NCI-H2196 (cell line): ENCODE results near the gene JAML.

Source experiments
- DNase-seq: peaks from one replicate; lab custom pipeline; 2025; ENCODE audit not compliant: unreplicated experiment; lab: John Stamatoyannopoulos, UW

The JAML gene

DNA sequence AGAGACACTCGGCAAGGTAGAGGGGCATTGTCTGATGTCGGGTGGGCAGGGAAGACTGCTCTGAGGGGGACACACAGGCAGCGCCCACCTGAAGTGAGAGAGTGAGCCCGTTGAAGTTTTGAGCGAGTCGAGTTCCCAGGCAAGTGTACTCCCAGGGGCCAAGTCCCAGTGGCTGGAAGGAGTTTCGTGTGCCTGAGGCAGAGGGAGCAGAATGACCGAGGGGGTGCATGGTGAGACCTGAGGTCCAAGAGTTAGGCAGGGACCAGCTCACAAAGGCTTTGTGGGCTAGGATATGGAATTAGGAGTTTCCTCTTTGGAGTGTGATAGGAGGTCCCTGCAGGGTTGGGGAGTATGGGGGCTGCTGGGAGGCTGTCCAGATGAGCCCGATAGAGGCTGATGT lies 54.6 kb downstream of the JAML start:
- no peak for DNase-seq

DNA sequence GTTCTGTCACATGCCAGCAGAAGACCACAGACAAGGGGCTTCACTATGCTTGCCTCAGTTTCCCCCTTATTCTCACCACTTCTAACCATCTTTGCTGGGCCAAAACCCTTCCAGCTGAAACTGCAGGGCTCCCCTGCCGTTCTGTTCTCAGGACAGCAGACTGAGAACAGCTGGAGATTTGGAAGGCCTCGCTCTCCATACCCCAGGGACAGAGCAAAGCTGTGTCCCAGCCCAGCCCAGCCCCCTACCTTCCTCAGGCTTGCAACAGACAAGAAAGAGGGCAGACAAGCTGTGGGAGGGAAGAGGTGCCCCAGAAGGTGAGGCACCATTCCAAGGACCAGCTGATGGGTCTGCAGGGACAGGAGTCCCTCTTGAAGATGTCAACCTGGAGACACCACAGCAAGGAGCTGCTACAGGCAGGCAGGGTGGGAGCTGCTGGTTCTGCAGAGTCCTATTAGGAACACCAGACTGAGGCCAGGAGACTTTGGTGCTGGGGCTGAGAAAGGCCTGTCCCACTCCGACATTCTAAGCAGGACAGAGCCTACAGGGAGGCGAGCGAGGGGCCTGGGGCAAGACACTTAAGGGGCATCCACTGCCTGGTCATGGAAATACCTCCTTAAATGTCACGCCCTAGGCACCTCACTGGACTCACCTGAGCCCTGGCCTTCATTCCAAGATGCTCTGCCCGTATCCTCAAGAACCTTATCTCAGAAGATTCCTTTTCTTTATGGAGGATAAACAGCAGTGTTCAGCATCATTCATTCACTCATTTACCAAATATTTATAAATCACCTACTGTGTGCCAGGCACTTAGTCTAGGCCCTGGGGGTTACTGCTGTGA lies 55.3 kb downstream of the JAML start:
- DNase-seq, result no peak

DNA sequence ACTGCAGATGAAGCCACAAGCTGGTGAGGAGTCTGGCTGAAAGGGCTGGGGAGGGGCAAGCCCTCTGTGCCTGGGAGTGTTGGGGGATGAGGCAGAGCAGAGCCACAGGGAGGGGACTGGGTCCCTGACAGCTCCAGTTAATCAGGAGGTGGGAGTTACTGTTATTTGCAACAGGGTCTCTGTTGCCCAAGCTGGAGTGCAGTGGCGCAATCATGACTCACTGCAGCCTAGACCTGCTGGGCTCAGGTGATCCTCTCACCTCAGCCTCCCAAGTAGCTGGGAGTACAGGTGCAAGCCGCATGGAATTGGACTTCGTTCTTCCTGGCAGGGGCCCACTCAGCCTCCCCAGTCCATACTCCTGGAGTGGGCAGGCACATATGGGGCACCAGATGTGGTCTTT lies 56.1 kb downstream of the JAML start:
- DNase-seq, result no peak

DNA sequence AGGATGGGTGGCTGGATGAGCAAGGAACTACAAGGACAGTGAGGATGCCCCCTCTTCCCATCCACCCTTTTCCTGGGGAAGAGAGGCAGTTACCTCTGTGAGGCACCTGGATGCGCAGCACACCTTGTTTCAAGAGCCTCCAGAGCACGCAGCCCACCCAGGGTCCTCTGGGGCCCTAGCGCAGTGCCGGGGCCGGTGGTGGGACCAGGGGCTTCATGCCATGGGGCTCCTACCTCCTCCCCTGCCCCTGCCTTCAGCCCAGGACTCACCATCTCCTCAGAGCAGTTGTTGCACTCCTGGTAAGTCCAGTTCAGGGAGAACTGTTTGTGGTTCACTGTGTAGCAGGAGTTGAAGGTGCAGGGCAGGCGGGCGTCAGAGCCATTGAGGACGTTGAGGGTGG lies 56.5 kb downstream of the JAML start:
- no peak for DNase-seq

DNA sequence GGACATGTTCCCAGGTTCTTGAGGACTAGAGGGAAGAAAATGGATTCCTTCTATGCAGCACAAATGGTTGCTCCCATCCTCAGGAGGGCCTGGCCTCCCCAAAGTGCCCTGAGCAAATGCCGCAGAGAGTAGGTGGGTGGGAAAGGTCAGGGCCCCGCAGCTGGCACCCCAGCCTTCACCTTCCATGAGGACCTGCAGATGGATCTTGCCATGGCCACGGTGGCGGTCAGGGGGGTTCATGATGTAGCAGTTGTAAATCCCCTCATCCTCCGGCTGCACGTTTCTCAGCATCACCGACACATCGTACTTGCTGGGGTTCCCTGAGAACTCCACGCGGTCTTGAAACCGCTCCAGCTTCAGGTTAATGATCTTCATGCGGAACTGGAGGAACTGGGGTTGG lies 56.9 kb downstream of the JAML start:
- no peak for DNase-seq

DNA sequence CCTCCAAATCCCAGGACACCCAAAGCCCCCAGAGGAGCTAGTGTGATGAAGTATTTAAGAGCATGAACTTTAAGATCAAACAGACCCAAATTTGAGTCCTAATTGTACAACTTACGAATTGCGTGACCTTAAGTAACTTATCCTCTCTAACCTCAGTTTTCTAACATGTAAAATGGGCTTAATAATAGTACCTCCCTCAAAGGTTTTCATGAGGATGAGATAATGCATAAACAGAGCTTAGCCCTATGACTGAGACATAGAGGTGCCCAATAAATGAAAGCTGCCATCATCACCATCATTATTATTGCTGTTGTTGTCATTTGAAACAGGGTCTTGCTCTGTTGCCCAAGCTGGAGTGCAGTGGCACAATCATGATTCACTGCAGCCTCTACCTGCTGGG lies 57.6 kb downstream of the JAML start:
- no peak for DNase-seq

DNA sequence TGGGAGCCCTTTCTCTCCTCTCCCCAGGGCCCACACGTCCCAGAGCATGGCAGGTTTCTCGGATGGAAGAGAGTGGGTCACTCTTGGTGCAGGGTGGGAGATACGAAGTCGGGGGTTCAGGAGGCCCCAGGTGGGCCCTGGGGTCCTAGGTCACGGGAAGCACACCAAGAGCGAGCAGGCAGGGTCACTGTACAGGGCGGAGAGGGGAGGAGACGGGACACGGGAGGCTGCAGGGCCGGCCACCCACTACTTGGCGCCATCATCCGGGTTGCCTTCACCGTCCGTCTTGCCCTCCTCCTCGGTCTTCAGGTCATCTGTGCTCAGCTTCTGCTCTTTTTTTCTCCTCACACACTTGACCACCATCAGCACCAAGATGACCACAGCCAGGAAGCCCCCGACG lies 58.2 kb downstream of the JAML start:
- DNase-seq, result no peak

DNA sequence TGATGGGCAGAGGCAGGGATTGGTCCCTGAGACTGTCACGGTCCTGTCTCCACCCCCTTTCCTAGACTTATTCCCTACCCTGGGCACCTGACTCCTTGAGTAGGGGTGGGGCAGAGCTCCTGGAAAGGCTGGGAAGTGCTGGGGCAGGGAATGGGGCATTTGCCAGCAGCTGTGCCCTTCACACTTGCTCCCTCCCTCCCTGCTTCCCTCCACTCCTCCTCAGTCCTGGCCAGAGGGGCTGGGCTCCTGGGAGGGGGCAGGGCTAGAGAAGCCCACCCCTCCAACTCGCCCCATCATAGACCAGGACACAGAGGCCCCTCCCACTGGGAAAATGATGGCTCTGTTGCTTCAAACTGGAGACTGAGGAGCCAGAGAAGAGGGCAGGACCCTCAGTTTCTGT lies 59.9 kb downstream of the JAML start:
- DNase-seq, result no peak

DNA sequence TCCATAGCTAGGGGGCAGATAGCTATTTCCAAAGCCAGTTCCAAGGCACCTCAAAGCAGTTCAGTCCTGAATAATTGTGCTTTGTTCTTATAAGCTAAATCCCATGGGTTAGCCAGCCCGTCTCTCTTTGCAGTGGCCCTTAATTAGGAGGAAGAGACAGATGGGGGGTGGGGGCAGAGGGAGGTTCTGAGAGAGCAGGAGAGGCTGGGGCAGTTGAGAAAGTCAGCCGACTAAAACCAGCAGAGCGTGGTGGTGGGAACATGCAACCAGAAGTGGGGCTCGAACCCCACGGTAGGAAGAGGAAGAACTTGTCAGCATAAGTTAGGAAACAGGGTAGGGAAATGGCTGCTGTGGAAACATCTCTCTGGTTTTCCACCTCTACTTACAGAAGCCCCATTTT lies 61.3 kb downstream of the JAML start:
- DNase-seq, result no peak

DNA sequence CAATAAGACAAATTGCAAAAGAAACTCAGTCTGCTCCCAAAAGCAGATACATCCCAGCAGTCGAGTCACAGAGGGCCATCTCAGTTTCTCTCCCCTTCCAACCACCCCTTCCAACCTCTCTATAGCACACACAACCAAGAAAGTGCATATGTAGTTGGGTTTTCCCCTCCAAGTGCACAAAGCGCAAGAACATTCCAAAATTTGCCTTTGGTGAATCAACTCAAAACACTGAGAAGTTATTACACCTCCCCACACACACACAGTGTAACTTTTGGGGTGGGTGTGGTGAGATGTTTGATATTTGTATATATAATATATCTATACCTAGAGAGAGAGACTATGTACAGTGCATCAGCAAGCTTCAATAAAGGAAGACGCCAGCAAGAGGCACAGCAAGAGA lies 62.0 kb downstream of the JAML start:
- DNase-seq, result no peak

DNA sequence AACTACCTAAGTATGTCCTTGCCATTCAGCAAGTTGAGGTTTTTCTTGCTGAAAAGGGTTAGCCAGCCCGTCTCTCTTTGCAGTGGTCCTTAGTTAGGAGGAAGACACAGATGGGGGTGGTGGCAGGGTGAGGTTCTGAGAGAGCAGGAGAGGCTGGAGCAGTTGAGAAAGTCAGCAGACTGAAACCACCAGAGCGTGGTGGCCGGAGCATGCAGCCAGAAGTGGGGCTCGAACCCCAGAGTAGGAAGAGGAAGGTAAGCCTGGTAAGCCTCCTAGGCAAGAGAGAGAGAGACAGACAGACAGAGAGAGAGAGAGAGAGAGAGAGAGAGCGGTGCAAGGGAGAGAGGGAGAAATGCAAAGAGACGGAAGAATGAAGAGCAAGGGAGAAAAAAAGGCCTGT lies 63.0 kb downstream of the JAML start:
- no peak for DNase-seq

DNA sequence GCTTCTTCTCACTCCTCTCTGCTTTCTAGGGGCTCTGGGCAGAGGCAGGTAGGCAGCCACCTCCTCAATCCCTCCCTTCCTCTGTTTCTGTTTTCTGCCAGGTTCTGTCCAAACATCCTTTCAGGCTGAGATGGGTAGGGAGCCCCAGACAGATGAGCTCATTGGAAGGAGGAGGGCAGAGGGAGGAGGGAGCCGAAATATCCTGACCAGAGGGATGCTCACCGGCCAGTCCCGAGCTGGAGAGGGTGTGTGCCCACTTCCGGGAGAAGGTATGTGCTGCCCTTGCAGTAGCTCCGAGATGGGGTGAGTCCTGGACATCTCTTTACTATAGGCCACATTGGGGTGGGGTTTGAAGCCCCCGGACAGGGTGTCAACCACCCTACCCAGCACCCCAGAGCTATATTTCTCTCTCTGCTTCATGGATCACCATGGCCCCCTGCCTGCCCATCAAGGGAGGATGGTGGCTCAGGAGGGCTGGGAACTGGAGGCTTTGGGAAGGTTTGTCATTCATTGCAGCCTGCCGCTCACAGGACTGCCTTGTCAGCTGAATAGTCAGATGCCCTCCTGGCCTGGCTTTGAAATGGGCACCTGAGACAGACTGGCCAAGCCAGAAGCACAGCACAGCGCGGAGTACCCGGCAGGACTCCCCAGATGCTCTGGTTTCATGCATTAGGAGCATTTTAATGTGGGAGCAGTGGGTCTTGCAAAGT lies 67.5 kb downstream of the JAML start:
- no peak for DNase-seq

DNA sequence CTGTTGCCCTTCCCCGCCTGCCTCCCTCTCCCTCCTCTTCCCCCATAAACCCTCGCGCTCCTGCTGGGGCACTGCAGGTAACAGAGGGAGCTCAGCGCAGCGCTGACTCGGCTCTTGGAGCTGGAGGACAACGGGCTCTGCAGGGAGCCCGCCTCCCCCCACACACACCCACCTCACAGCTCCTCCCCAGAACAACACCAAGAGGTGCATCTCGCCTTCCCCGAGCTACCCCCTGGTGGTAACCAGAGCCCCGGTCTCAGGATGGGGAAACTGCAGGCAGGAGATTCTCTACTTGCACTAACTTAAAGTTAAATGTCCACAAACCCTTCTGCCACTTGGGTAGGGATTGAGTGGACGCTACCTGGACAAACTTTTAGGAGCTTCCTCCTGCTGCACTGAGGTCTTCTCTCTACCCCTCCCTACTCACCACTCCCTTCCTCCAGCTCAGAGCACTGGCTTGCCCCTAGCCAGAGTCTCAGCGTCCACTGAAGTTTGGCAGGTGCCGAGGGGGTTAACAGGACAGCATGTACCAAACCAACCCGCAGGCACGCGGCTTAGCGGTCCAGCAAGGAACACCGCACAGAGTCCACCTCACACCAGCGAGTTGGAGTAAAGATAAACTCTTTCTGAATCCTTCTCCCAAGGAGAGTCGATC lies 68.2 kb downstream of the JAML start:
- no peak for DNase-seq

DNA sequence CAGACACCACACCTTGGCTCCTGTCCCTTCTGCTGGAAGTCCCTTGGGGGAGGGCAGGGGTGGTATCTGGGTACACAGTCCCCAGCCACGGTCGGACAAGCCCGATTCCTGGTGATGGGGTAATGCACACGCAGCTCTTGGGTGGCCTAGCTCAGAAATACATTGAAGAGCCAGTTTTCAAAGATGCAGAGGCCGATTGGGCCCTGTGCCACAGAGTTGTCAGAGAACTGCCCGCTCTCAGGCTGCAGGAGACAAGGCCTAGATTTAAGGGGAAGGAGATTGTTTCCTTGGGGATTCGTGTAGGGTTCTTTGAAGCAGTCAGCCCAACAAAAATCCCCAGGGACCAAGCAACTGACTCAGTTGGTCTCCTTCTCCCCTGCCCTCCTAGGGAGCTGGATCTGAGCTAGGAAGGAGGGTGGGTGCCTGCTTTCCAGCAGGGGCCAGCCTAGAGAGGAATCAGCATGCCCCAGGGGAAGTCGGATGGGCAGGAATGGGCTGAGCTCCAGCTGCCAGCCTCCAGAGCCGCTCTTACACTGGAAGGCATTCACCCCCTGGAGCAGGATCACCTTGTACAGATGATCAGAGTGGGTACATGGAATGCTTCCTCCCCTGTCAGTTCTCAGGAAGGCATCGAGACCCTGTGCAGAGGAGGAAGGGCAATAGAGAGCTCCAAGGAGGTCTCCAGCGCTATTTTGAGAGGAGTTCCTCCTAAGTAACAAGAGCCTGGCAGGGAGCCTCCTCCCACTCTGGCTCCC lies 68.9 kb downstream of the JAML start:
- DNase-seq, result no peak

DNA sequence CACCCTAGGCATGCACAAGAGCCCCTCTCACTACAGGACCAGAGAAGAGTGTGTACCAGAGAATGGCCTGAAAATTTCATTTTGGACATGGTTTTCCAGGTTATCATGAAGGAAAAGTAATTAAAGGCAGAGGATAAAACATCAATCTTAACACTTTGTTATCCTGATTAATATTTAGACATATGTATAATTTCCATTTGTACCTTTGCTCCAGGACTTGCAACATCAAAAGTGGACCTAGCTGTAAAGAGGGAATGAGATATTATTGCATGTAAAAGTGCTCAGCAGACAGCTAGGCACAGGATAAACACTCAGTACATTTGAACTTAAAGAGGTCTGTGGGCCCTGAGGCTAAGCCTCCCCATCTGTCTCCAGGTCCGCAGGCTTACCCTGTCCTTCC lies 70.2 kb downstream of the JAML start:
- DNase-seq, result no peak

DNA sequence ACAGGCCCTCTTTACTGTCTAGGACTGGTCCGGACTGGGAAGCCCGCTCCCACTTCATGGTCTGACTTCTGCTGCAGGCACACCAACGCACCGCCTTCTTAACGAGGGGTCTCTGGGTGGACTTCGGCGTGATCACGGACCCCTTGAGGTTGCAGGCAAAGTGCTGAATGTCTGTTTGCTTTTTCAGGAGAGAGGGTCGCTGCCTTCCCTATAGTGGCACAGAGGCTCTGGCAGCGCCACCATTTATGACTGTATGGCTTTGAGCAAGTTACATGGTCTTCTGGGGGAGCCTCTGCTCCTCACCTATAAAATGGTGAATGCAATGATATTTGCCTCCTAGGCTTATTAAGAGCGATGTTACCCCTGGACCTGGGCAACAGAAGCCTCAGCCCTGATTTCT lies 70.8 kb downstream of the JAML start:
- no peak for DNase-seq

DNA sequence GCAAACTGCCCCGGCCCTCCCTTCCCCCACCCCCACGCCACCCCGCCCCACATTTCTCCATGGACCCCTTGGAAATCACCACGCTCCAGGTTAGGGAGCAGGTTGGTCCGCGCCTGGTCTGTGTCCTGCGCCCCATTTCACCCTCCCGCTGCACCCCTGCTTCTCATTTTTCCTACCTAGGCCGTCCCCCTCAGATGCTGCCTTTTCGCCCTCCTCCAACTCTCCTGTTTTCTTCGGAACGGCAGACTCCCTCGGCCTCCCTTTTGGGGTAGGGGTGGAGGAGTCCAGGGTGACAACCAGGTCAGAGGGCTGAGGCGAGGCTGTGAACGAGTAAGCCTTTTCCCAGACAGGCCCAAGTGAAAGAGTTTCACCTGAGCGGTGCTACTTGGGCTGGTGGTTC lies 71.3 kb downstream of the JAML start:
- no peak for DNase-seq

DNA sequence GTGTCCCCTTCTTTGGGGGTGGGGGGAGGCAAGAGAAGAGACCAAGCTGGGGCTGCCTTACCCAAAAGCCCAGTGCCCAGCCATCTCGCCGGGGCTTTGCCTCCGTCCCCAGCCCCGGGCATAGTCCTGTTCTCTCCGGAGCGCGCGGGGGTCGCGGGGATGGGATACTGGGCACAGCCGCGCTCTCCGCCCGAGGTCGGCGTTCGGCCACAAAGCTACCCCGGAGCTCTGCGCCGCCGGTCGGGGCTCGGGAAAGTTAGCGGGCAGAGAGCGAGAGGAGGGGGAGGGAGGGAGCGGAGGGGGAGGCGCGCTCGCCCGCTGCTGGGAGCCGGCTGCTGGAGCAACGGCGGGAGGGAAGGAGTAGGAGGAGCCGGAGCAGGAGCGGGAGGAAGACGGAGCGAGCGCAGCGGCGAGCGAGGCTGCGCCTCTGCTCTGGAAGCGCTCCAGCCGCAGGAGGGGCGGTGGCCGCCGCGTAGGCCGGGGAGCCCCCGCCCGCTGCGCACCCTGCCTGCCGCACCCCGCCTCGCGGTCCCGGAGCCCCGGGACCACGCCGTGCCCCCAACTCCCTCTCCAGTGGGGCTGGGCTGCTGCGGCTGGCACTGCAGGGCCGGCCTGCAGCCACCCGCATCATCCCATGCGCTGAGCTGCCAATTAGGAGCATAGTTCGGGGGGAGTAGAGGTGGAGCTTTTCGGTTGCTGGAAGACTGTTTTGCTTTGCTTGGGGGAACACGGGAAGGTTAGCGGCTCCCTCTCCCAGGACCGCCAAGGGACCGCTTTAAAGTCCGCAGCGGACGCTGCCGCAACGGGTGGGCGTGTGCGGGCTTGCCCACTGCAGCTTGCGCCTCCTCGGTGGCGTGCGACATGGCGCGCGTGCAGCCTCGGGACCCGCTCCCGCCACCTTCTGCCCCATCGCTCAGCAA lies 72.0 kb downstream of the JAML start, which contains the start of gene SCN4B:
TSS of gene SCN4B (minus strand) at position 272 of the 920 bp plus-strand sequence. CDS start at position 122, 150 bp downstream.
- DNase-seq, result peak; percentile 68

DNA sequence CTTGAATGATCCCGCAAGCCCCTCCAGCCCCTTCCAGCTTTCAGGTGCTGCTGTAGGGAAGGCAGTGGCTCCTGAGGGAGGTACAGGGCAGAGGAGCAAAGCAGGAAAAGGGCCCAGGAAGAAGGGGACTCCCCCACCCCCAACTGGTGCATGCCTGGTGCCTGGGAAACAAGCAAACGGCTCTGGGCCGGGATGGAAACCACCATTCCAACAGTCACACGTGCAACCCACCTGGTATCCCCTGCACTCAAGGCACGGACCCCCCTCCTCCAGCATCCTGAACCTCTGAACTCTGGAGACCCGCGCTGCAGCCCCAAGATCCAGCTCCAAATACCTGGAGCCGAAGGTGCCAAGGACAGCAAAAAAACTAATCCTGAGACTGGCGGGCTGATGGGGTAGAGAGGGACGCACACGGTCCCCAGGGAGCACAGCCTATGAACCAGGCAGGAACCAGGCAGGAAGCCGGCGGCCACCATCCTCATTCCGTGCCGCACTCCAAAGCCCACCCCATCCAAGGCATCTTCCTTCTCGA lies 72.7 kb downstream of the JAML start:
- DNase-seq, result no peak

DNA sequence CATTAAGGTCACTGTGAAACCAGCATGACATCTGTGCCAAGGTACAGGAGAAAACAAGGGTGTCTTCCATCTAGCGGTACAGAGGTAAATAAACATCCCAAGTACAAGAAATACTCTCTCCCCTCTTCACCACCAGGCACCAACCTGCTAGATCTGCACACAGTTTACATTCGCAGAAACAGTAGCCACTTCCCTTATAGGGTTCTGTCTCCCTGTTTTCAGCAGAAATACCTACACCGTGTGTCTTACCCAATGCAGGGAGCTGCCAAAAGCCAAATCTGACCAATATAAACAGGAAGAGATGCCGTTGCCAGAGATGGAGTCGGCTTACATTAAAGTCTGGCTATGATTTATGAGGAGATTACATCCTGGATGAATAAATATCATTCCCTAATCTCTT lies 73.4 kb downstream of the JAML start:
- DNase-seq, result no peak
